Fibroblast of mammary gland (primary cell): Measurements from ENCODE around the gene GBX1.

Experiments
- DNase-seq: peaks from one replicate; pipeline ENCODE4 v3.0.0-alpha.2; 2010; ENCODE audit warnings: low read depth
- H3K4me3 ChIP-seq: 2 replicates; pipeline ENCODE4 v1.5.1; 2011; ENCODE audit warnings: low read depth, mild to moderate bottlenecking, low read length, moderate library complexity; ENCODE audit not compliant: control insufficient read depth
- CTCF ChIP-seq: conservative IDR thresholded peaks from 2 replicates; pipeline ENCODE4 v1.5.1; 2011; ENCODE audit warnings: low read depth, low read length, inconsistent platforms; ENCODE audit not compliant: control insufficient read depth, insufficient read depth

GBX1 gene

GRCh38 chr7:151188252-151188542 is 20.7 kb upstream of the GBX1 start:
- H3K4me3 ChIP-seq, result no peak overlapping the region
- DNase-seq, result no peak
- TF ChIP-seq CTCF, result no peak

DNA sequence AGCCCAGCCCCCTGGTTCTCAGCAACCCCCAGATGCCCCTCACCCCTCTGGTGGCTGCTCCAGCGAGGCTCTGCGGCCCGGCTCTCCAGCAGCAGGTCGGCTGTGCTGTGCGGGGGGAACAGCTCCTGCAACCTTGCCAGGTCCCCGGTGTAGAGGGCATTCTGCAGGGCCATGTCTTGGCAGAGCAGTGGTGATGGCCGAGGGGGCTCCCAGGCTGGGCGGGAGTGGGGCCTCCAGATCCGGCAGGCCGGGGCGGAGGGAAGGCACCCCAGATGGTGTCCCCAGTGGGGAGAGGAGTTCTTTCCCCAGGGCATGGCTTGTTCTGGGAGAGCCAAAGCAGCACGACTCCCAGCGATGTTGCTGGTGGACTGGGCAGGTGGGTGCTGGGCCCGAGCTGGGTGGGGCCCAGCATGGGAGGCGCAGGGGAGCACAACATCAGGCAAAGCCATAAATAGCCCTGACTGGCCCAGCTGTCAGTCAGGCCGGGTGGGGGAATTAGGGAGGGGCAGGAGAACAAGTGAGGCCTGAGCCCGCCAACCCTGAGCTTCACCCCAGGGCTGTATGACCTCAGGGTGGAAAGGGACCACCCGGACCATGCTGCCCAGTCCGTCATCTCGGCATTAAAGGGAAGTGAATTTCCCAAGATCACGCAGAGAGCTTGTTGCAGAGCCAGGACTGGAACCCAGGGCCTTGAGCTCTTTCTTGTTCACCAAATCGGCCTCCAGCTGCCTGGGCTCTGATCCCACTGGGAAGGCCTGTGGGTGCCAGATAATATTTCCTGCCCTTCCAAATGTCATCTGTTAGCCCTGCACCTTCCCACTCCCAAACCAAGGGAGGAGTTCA is 20.1 kb upstream of the GBX1 start:
- TF ChIP-seq CTCF, result no peak
- DNase-seq, result no peak
- H3K4me3 ChIP-seq, result no peak overlapping the region

DNA sequence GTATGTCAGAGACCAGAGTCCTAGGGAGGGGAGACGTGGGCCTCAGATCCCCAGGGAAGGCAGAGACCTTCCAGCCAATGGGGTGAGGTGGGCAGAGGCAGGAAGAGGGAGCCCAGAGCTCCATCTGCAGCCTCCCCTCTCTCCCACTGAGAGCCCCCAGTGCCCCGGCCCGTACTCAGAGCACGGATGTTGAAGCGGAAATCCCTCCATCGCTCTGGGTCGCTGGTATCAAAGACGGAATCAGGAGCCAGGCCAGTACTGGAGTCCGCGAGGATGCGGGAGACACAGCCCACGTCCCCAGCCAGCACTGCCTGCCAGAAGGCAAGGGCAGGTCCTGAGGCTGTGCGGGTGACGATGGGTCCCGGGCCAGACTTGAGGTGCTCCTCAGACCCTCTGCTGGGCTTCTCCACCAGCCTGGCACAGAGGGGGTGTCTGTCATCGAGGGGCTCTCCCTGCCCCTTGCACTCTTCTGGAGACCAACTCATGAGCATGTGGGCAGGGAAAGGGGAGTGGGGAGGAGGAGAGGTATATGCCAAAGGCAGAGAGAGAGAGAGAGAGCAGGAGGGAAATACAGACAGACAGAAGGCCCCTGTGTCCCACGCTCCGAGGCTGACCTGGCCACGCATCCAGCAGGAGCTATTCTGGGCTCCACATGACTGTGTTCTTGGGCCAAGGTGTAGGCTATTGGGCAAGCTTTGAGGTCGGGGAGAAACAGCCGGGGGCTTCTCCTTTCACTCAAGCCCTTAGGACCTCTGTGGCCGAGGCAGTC is 19.3 kb upstream of the GBX1 start, which contains the start of gene ASB10:
TSS of gene ASB10 (minus strand) at position 611 of the 769 bp plus-strand sequence. CDS start at position 491, 120 bp downstream.
- DNase-seq, result no peak
- TF ChIP-seq CTCF, result no peak
- no peak within 1 kb of the TSS for H3K4me3 ChIP-seq

- TF ChIP-seq CTCF, result no peak
- DNase-seq, result no peak
- H3K4me3 ChIP-seq, result no peak overlapping the region
Measured at GRCh38 chr7:151185762-151186639, 18.5 kb upstream of the GBX1 start.

GRCh38 chr7:151181011-151181431 is 13.5 kb upstream of the GBX1 start:
- no peak overlapping the region for H3K4me3 ChIP-seq
- no peak for TF ChIP-seq CTCF
- DNase-seq, result no peak

- no peak for DNase-seq
- no peak overlapping the region for H3K4me3 ChIP-seq
- no peak for TF ChIP-seq CTCF
Measured at GRCh38 chr7:151179946-151180345, 12.5 kb upstream of the GBX1 start.
